Subcutaneous abdominal adipose tissue (tissue), 5 donors: ENCODE measurements around the gene NCCRP1.
"Not testable (repeated sequence)": the region's sequence is repeated elsewhere in the genome, so short reads cannot be mapped to it uniquely, and the experiment has no call there.

Experiments
- H3K27ac ChIP-seq: one replicate; pipeline ENCODE4 v1.7.0; 2013; ENCODE audit warnings: low read depth, mild to moderate bottlenecking, inconsistent platforms, low read length, moderate library complexity
- H3K27me3 ChIP-seq, 5 donors: one replicate each; pipeline ENCODE4 v1.7.0; 2013; ENCODE audit warnings: low read length in 5 of 5, inconsistent platforms in 1 of 5; ENCODE audit not compliant: control insufficient read depth in 5 of 5, insufficient read depth in 4 of 5
- H3K36me3 ChIP-seq, 5 donors: one replicate each; pipeline ENCODE4 v1.7.0; 2013; ENCODE audit warnings: low read length in 5 of 5; ENCODE audit not compliant: control insufficient read depth in 5 of 5, insufficient read depth in 5 of 5
- H3K4me1 ChIP-seq, 5 donors: one replicate each; pipeline ENCODE4 v1.7.0; 2013; ENCODE audit warnings: low read length in 5 of 5, mild to moderate bottlenecking in 3 of 5, moderate library complexity in 1 of 5; ENCODE audit not compliant: control insufficient read depth in 5 of 5, insufficient read depth in 5 of 5
- H3K4me3 ChIP-seq, 5 donors: one replicate each; pipeline ENCODE4 v1.7.0; 2013; ENCODE audit warnings: low read length in 5 of 5, low read depth in 1 of 5
- H3K9ac ChIP-seq, 5 donors: one replicate each; pipeline ENCODE4 v1.7.0; 2013; ENCODE audit warnings: low read length in 5 of 5, mild to moderate bottlenecking in 4 of 5, moderate library complexity in 3 of 5
- H3K9me3 ChIP-seq, 5 donors: one replicate each; pipeline ENCODE4 v1.7.0; 2013; ENCODE audit warnings: low read length in 5 of 5; ENCODE audit not compliant: control insufficient read depth in 5 of 5
- donor health status: healthy.
- donor health status: healthy.
- donor health status: healthy.
- donor health status: healthy.
- donor health status: healthy.

Gene NCCRP1

DNA sequence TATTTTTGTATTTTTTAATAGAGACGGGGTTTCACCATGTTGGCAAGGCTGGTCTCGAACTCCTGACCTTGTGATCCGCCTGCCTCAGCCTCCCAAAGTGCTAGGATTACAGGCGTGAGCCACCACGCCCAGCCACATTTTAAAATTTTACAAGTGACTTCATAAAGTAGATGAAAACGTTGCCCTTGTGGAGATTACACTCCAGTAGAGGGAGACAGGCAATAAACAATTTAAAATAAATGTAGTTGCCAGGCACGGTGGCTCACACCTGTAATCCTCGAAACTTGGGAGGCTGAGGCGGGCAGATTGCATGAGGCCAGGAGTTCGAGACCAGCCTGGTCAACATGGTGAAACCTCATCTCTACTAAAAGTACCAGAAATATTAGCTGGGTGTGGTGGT is 22.3 kb downstream of the NCCRP1 start:
- not testable (repeated sequence) for H3K9ac ChIP-seq, H3K27me3 ChIP-seq, H3K9me3 ChIP-seq, H3K27ac ChIP-seq, H3K4me3 ChIP-seq, H3K4me1 ChIP-seq, H3K36me3 ChIP-seq

DNA sequence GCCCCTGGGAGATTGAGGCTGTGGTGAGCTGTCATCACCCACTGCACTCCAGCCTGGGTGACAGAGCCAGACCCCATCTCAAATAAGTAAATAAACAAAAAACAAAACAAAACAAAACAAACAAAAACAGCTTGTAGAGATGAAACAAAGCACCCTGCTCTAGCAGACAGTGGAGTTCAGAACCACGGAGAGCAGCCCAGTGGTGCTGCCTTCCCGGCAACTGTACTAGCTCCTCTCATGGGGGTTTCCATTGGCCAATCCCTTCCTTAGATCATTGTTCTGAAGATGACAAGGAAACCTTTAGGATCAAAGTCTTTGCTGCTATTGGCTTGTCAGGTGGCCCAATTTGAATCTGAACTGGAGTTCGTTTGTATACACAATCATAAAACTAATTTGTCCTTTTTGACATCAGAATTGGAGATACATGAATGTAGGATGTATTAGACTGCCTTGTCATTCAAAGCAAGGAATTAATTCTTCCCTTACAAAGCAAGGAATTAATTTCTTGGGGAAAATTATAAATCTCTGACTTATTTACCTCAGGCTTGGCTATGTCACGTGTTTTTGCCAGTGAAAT is 27.0 kb downstream of the NCCRP1 start:
- peaks cover 0 to 5% (median 2%) of the 10 kb centered on the region in 5 donors for H3K27me3 ChIP-seq
- H3K36me3 ChIP-seq = no peaks in the 10 kb centered on the region
- H3K4me3 ChIP-seq = no peak overlapping the region

DNA sequence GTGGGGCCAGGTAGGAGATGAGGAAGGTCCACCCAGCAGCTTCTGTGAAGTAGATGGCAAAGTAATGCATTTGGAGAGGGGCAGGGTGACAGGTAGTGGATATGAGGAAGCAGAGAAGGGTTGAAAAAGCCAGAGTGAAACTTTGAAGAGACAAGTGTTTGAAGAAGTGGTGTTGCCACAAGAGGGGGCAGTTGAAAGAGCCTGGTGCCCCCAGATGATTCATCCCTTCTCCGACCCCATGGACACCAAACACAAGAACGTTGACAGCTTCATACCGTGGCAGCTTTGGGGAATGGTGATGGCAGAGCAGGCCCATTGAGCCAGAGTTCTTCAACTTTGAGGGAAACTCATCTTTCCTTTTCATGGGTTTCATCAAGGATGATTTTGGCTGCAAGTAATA is 28.1 kb downstream of the NCCRP1 start:
- Histone ChIP-seq H3K9ac (no peak overlapping the region), H3K4me1 (no peaks in the 10 kb centered on the region), H3K4me3 (no peak overlapping the region), H3K9me3 (no peaks in the 10 kb centered on the region), H3K27ac (no peak overlapping the region), H3K36me3 (no peaks in the 10 kb centered on the region), H3K27me3 (peaks cover 0 to 5% (median 2%) of the 10 kb centered on the region in 5 donors)

More for the DNA sequence above, 27.0 kb downstream of the NCCRP1 start:
- H3K9ac ChIP-seq = no peak overlapping the region
- H3K9me3 ChIP-seq = no peaks in the 10 kb centered on the region
- no peaks in the 10 kb centered on the region for H3K4me1 ChIP-seq
- no peak overlapping the region for H3K27ac ChIP-seq

DNA sequence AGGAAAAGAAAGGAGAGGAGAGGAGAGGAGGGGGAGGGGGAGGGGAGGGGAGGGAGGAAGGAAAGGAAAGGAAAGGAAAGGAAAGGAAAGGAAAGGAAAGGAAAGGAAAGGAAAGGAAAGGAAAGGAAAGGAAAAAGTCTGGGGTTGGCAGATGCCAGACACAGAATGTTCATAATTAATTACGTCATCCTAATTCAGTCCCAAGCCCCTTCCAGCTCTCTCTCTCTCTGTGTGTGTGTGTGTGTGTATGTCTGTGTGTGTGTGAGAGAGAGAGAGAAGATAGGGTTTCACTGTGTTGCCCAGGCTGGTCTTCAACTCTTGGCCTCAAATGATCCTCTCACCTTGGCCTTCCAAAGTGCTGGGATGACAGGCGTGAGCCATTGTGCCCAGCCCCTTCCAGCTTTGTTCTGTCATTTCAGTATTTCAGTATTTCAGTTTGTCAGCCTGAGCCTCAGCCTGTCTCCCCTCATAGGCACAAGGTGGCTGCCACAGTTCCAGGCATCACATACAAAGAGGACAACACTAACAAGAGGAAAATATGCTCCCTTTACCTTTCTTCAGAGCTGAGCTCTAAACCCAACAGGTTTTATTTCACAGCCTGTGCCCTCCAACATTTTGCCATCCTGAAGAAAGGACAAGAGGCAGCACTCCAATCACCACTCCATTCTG is 33.5 kb downstream of the NCCRP1 start:
- Histone ChIP-seq H3K27ac (no peak overlapping the region), H3K36me3 (no peaks in the 10 kb centered on the region), H3K27me3 (peaks cover 0 to 3% (median 0%) of the 10 kb centered on the region in 5 donors), H3K4me1 (no peaks in the 10 kb centered on the region), H3K4me3 (no peak overlapping the region), H3K9ac (no peak overlapping the region), H3K9me3 (peaks cover 0 to 6% (median 4%) of the 10 kb centered on the region in 5 donors)

DNA sequence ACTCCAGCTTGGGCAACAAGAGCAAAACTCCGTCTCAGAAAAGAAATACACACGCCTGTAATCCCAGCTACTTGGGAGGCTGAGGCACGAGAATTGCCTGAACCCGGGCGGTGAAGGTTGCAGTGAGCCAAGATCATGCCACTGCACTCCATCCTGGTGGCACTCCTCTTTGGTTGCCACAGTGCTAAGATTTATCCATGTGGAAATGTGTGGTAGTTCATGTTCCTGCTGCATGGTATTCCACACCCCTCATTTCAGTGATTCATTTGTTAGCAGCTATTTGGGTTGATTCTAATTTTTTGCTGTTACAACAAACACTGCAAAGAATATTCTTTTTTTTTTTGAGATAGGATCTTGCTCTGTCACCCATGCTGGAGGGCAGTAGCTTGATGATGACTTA is 35.9 kb downstream of the NCCRP1 start:
- H3K4me1 ChIP-seq = peaks cover 0 to 3% (median 0%) of the 10 kb centered on the region in 5 donors
- no peak overlapping the region for H3K27ac ChIP-seq
- H3K4me3 ChIP-seq = no peak overlapping the region
- H3K36me3 ChIP-seq = no peaks in the 10 kb centered on the region
- H3K9ac ChIP-seq = no peak overlapping the region
- peaks cover 0 to 6% (median 4%) of the 10 kb centered on the region in 5 donors for H3K9me3 ChIP-seq
- H3K27me3 ChIP-seq = peaks cover 5 to 14% (median 11%) of the 10 kb centered on the region in 5 donors

DNA sequence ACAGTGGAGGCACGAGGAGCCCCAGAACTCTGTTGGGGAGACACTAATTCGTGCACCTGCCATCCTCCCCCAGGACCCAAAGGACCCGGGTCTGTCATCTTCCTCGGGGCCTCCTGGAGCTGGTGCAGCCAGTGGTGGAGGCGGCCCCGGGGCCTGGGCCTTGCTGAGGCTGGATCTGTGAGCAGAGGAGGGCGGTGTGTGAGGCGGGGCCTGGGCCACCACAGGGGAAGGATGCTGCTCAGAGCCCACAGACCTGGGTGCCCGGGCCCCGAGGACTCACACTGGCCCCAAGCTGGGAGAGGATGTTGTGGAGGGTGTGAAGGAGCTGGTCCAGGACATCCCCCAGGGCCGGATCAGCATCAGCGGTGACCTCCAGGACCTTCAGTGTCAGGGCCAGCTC is 39.8 kb downstream of the NCCRP1 start:
- H3K9ac ChIP-seq = no peak overlapping the region
- H3K4me3 ChIP-seq = no peak overlapping the region
- no peaks in the 10 kb centered on the region for H3K36me3 ChIP-seq
- H3K9me3 ChIP-seq = no peaks in the 10 kb centered on the region
- no peak overlapping the region for H3K27ac ChIP-seq
- H3K27me3 ChIP-seq = peaks cover 5 to 16% (median 11%) of the 10 kb centered on the region in 5 donors
- H3K4me1 ChIP-seq = peaks cover 0 to 3% (median 0%) of the 10 kb centered on the region in 5 donors

DNA sequence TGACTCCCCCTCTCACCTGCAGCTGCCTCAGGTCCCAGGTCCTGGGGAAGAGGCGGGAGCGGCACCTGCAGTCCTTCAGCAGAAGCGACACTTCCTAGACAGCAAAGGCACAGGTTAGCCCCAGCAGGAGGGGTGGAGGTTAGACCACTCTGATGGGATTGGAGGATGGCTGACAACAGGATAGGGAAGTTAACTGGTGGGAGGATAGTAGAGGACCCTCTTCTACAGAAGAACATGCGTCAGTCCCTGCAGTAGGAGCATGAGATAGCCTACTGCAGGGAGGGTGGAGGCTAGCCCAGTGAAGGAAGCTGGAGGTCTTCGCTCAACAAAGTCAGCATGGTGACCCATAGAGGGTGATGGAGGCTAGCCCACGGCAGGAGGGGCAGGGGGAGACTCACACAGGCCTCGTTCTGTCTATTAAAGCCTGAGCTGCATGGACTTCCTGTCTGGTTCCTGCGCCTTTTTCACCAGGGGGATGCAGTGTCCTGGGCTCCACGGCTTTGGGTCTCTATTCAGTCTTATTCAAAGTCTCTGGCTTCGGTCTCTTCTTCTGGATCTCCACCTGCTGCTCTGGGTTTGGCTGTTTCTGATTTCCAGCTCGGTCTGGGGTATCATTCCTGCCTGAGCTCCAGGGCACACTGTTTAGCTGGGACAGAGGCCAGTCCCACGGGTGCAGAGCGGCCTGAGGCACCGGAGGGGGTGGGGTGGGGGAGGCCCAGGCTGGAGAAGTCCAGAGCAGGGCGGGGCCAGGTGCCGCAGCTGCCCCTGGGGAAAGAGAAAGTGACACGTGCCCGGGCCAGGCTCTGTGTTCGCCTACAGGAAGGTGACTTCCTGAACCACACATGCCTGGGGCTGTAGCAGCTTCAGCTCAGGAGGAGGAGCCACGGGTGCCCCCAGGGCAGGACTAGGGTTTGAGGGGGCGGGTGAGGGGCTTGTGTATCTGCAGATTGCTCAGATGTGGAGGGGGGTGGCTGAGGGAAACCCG is 40.7 kb downstream of the NCCRP1 start:
- Histone ChIP-seq H3K27me3 (peaks cover 5 to 16% (median 11%) of the 10 kb centered on the region in 5 donors), H3K9ac (no peak overlapping the region), H3K27ac (no peak overlapping the region), H3K9me3 (no peaks in the 10 kb centered on the region), H3K4me1 (peaks cover 0 to 3% (median 0%) of the 10 kb centered on the region in 5 donors), H3K36me3 (no peaks in the 10 kb centered on the region), H3K4me3 (no peak overlapping the region)

DNA sequence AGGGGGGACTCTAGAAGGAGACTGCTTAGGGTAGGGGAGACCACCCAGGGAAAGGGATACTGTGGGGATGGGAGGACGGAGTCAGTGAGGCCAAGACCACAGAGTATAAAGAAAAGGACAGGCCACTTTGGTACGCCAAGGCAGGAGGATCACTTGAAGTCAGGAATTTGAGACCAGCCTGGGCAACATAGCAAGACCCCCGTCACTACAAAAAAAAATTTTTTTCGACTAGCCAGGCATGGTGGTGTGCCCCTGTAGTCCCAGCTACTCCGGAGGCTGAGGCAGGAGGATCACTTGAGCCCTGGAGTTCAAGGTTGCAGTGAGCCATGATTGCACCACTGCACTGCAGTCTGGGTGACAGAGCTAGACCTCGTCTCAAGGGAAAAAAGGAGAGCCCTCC is 41.4 kb downstream of the NCCRP1 start:
- Histone ChIP-seq H3K36me3 (no peaks in the 10 kb centered on the region), H3K4me1 (peaks cover 0 to 3% (median 0%) of the 10 kb centered on the region in 5 donors), H3K4me3 (no peak overlapping the region), H3K27ac (no peak overlapping the region), H3K9ac (no peak overlapping the region), H3K27me3 (peaks cover 5 to 16% (median 11%) of the 10 kb centered on the region in 5 donors), H3K9me3 (no peaks in the 10 kb centered on the region)

DNA sequence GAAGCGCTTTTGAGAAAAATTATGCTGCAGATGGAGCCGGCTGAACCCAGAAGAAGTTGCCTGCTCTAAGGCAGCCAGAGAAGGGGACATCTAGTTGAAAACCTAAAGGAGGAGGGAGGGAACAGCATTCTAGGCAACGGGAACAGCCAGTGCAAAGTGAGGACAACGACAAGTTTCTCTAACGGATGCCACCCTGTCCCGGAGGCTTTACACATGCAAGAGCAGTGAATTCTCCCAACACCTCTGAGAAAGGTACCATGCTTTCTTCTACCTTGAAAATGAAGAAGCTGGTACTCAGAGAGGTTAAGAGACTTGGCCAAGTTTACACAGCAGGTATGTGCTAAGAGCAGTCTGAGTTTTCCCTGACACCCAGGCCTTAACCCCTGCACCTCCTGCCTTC is 42.2 kb downstream of the NCCRP1 start:
- H3K4me1 ChIP-seq = peaks cover 0 to 3% (median 0%) of the 10 kb centered on the region in 5 donors
- peaks cover 5 to 14% (median 11%) of the 10 kb centered on the region in 5 donors for H3K27me3 ChIP-seq

More for the DNA sequence above, 42.2 kb downstream of the NCCRP1 start:
- no peak overlapping the region for H3K27ac ChIP-seq
- H3K36me3 ChIP-seq = no peaks in the 10 kb centered on the region
- H3K9ac ChIP-seq = no peak overlapping the region
- no peak overlapping the region for H3K4me3 ChIP-seq
- no peaks in the 10 kb centered on the region for H3K9me3 ChIP-seq
